CD4-positive, CD25-positive, alpha-beta regulatory T cell (primary cell): ENCODE data around the gene SORBS1. TPM values are rescaled to one million over a fixed set of nuclear protein-coding genes. Genes with fewer than 3 reads are reported as not detected.

Source experiments
- ATAC-seq, 2 donors: fragments of 150-1000 bp; cut with Tn5 transposase; one replicate each; pipeline ENCODE4 v1.10.0; 2021; ENCODE audit warnings: low read depth in 2 of 2, moderate number of reproducible peaks in 2 of 2, moderate library complexity in 1 of 2
- DNase-seq, 3 donors: peaks; one replicate each; pipeline versions ENCODE4 v3.0.0 to v3.0.0-alpha.2; 2012 to 2022; ENCODE audit warnings: mixed read lengths in 1 of 3
- H3K27ac ChIP-seq: one replicate; pipeline ENCODE4 v1.7.0; 2013; ENCODE audit warnings: mild to moderate bottlenecking, low read length; ENCODE audit not compliant: insufficient read depth, poor library complexity, severe bottlenecking
- H3K27me3 ChIP-seq: one replicate; pipeline ENCODE4 v1.7.0; 2013; ENCODE audit warnings: low read length; ENCODE audit not compliant: control insufficient read depth, insufficient read depth
- H3K36me3 ChIP-seq: one replicate; pipeline ENCODE4 v1.7.0; 2013; ENCODE audit warnings: mild to moderate bottlenecking, low read length, moderate library complexity; ENCODE audit not compliant: control insufficient read depth, insufficient read depth
- H3K4me1 ChIP-seq: 2 replicates; pipeline ENCODE4 v1.7.0; 2013; ENCODE audit warnings: mild to moderate bottlenecking, low read length; ENCODE audit not compliant: insufficient read depth, control insufficient read depth, poor library complexity, severe bottlenecking
- H3K4me3 ChIP-seq: one replicate; pipeline ENCODE4 v1.7.0; 2013; ENCODE audit warnings: low read depth, mild to moderate bottlenecking, low read length, moderate library complexity
- H3K9me3 ChIP-seq, 2 experiments: 1 replicate in 1 of 2; 2 replicates in 1 of 2; pipeline ENCODE4 v1.7.0; 2013; ENCODE audit warnings: low read length in 2 of 2, mild to moderate bottlenecking in 1 of 2, moderate library complexity in 1 of 2; ENCODE audit not compliant: control insufficient read depth in 2 of 2
- H3K27ac Mint-ChIP-seq, 3 donors: one replicate each; pipeline ENCODE4 v1.8.0; 2020 to 2022; ENCODE audit warnings: mild to moderate bottlenecking in 3 of 3, mixed read lengths in 3 of 3, moderate library complexity in 2 of 3
- H3K27me3 Mint-ChIP-seq: one replicate; pipeline ENCODE4 v1.8.0; 2022; ENCODE audit warnings: mild to moderate bottlenecking, mixed read lengths
- H3K36me3 Mint-ChIP-seq: one replicate; pipeline ENCODE4 v1.8.0; 2020; ENCODE audit warnings: mixed read lengths
- H3K4me1 Mint-ChIP-seq, 4 donors: one replicate each; pipeline ENCODE4 v1.8.0; 2020 to 2022; ENCODE audit warnings: mixed read lengths in 4 of 4, mild to moderate bottlenecking in 1 of 4
- H3K4me3 Mint-ChIP-seq, 4 donors: one replicate each; pipeline ENCODE4 v1.8.0; 2020 to 2022; ENCODE audit warnings: mild to moderate bottlenecking in 4 of 4, mixed read lengths in 4 of 4, moderate library complexity in 3 of 4
- H3K9me3 Mint-ChIP-seq, 7 donors: one replicate each; pipeline ENCODE4 v1.8.0; 2020 to 2022; ENCODE audit warnings: mixed read lengths in 7 of 7, mild to moderate bottlenecking in 3 of 7, moderate library complexity in 2 of 7
- polyA plus RNA-seq, 4 donors: library from polyadenylated mRNA; unstranded; fragments of 300-500 nt; fragmentation: Illumina TruSeq; gene quantifications; one replicate each; pipeline ENCODE4 v1.2.3, GENCODE V29; 2021
- total RNA-seq: library from RNA; stranded (reverse); gene quantifications from one replicate; pipeline ENCODE4 v1.2.3, GENCODE V29; 2022

SORBS1 gene
- total and polyA plus RNA-seq, 5 donors from 2014 or later, result 0.31 to 3.7 (median 0.38) TPM

DNA sequence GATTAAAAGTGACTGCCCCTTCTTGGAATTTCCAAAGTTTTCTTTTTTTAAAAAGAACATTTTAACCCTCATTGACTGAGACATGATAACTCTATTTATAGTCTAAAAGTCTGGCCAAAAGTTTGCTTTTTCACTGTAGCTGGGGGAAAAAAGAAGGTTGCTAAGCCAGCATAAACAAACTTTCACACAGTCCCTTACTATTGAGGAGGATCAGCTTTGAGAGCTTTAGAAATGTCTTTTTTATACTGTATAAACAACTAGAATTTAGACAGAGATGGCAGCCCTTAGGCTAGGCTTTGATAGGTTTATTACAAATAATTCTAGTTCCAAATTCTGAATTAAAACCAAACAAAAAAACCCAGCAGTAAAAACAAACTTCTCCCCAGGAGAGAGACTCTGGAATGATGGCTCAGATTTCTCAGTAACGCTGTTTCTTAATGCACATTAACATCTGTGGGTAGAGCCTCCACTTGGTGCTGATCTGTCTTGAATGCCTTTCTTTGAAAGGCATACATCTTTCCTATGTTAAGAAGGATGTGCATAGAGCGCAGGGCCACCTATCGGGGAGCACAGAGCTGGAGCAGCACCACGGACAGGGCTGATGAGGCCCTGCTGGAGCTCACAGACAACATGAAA lies 169.5 kb downstream of the SORBS1 start:
- Mint-ChIP-seq H3K4me1 (no peaks in the 10 kb centered on the region), H3K4me3 (no peak overlapping the region), H3K27ac (no peak overlapping the region), H3K27me3 (peaks cover 14% of the 10 kb centered on the region), H3K36me3 (no peaks in the 10 kb centered on the region), H3K9me3 (peaks cover 0 to 2% (median 0%) of the 10 kb centered on the region in 7 donors)
- ATAC-seq (no peak), DNase-seq (peak in 1 of 3 donors; percentile 2)
- H3K4me1 ChIP-seq, result no peaks in the 10 kb centered on the region
- H3K4me3 ChIP-seq, result no peak overlapping the region
- H3K27ac ChIP-seq, result no peak overlapping the region
- no peaks in the 10 kb centered on the region for H3K36me3 ChIP-seq
- H3K9me3 ChIP-seq, result no peaks in the 10 kb centered on the region
- H3K27me3 ChIP-seq, result no peaks in the 10 kb centered on the region

DNA sequence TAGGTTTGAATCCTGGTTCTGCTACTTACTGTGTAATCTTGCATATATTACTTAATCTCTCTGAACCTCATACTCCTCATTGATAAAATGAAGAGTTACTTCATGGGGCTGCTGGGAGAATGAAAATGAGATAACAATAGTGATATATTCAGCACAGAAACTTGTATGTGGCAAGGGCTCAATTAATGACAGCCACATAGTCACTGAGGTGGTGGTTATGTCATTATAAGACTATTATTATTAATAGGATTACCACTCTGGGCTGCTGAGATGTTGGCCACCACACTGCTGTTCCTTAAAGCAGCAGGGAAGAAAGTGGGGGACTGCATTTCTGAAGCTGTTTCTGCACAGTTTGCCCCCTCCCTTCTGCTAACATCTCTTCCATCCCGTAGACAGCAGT lies 170.0 kb downstream of the SORBS1 start:
- H3K4me3 Mint-ChIP-seq, result no peak overlapping the region
- H3K36me3 Mint-ChIP-seq, result no peaks in the 10 kb centered on the region
- H3K9me3 Mint-ChIP-seq, result peaks cover 0 to 2% (median 0%) of the 10 kb centered on the region in 7 donors
- no peak overlapping the region for H3K27ac ChIP-seq
- no peaks in the 10 kb centered on the region for H3K9me3 ChIP-seq
- no peaks in the 10 kb centered on the region for H3K4me1 ChIP-seq
- H3K27me3 Mint-ChIP-seq, result peaks cover 14% of the 10 kb centered on the region
- ATAC-seq (no peak), DNase-seq (no peak)
- no peak overlapping the region for H3K4me3 ChIP-seq
- H3K27me3 ChIP-seq, result no peaks in the 10 kb centered on the region
- no peaks in the 10 kb centered on the region for H3K36me3 ChIP-seq
- H3K4me1 Mint-ChIP-seq, result no peaks in the 10 kb centered on the region
- no peak overlapping the region for H3K27ac Mint-ChIP-seq

DNA sequence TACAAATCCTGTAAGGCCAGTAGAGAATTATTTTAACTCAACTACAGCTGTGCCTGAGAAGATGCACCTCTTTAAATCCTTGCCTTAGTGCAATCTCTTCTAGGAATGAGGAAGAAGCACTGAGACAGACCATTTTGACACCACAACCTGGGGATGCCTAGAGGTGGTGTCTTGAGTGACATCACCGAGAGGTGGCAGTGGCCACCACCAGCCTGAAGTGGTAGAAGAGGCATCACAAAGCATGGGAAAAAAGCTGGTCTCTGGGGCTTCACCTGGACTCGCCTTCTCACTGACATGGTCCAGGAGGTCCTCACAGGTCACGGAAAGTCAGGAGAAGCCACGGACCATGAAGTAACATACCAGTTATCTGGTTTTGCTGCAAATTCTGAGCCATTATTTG lies 171.2 kb downstream of the SORBS1 start:
- Histone ChIP-seq H3K4me3 (no peak overlapping the region), H3K36me3 (no peaks in the 10 kb centered on the region), H3K9me3 (no peaks in the 10 kb centered on the region), H3K27ac (no peak overlapping the region), H3K27me3 (no peaks in the 10 kb centered on the region), H3K4me1 (no peaks in the 10 kb centered on the region)
- peaks cover 14% of the 10 kb centered on the region for H3K27me3 Mint-ChIP-seq
- H3K27ac Mint-ChIP-seq, result no peak overlapping the region
- no peaks in the 10 kb centered on the region for H3K36me3 Mint-ChIP-seq
- no peaks in the 10 kb centered on the region for H3K4me1 Mint-ChIP-seq
- peaks cover 0 to 2% (median 0%) of the 10 kb centered on the region in 7 donors for H3K9me3 Mint-ChIP-seq
- no peak overlapping the region for H3K4me3 Mint-ChIP-seq
- ATAC-seq (no peak), DNase-seq (no peak)

DNA sequence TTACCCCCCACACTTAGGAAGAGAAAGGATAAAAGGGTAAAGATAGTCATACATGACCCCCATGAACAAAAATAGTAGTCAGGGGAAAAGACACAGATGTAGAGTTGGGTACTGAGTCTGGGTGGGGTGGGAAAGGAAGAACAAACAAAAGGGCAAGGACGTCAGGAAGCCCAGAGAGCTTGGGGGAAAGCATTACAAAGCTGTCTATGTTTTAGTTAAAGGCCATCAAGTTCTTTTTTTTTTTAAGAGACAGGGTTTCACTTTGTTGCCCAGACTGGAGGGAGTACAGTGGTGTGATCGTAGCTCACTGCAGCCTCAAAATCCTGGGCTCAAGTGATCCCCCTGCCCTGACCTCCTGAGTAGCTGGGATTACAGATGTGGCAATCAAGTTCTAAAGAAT lies 172.0 kb downstream of the SORBS1 start:
- ATAC-seq, result no peak
- Mint-ChIP-seq H3K4me3 (no peak overlapping the region), H3K36me3 (no peaks in the 10 kb centered on the region), H3K9me3 (peaks cover 0 to 2% (median 0%) of the 10 kb centered on the region in 7 donors), H3K27me3 (peaks cover 14% of the 10 kb centered on the region), H3K4me1 (peaks cover 0 to under 1% (median 0%) of the 10 kb centered on the region in 4 donors), H3K27ac (no peak overlapping the region)
- H3K27me3 ChIP-seq, result no peaks in the 10 kb centered on the region
- H3K4me3 ChIP-seq, result no peak overlapping the region
- no peaks in the 10 kb centered on the region for H3K36me3 ChIP-seq
- no peaks in the 10 kb centered on the region for H3K4me1 ChIP-seq
- H3K27ac ChIP-seq, result no peak overlapping the region
- DNase-seq, result no peak
- no peaks in the 10 kb centered on the region for H3K9me3 ChIP-seq

DNA sequence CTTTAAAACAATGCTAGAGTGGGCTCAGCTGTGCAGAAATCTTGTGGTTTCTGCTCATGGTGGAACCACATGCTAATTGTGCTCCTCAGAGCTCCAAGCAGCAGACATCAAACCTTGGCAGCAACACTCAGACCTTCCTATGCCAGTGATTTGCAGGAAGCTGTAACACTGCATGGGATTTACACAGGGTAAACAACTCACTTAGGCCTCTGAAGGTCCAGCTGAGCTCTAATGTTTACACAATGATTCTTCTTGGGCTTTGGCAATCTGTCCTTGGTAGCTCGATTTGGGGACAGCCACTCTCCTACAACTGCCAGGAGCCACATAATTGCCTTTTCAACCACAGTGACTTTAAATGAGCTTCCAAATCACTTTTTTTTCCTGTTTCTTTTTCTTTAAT lies 172.6 kb downstream of the SORBS1 start:
- H3K4me3 ChIP-seq, result no peak overlapping the region
- H3K4me3 Mint-ChIP-seq, result no peak overlapping the region
- H3K27ac ChIP-seq, result no peak overlapping the region
- no peaks in the 10 kb centered on the region for H3K9me3 ChIP-seq
- DNase-seq (no peak), ATAC-seq (no peak)
- peaks cover 0 to 2% (median 0%) of the 10 kb centered on the region in 7 donors for H3K9me3 Mint-ChIP-seq
- H3K27me3 ChIP-seq, result no peaks in the 10 kb centered on the region
- no peaks in the 10 kb centered on the region for H3K36me3 ChIP-seq
- H3K4me1 ChIP-seq, result no peaks in the 10 kb centered on the region
- H3K27me3 Mint-ChIP-seq, result peaks cover 17% of the 10 kb centered on the region
- H3K27ac Mint-ChIP-seq, result no peak overlapping the region
- no peaks in the 10 kb centered on the region for H3K36me3 Mint-ChIP-seq
- peaks cover 0 to 2% (median 0%) of the 10 kb centered on the region in 4 donors for H3K4me1 Mint-ChIP-seq

DNA sequence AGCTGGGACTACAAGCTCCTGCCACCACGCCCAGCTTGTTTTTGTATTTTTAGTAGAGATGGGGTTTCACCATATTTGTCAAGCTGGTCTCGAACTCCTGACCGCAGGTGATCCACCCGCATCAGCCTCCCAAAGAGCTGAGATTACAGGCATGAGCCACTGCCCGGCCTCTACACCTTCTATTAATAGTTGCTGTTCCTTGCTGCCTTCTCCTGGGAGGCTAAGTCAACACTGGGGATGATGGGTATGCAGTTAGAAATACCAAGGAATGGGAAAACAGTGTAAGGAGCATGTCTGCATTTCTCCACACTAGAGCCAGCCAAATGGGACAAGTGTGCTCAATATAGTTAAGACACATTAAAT lies 173.1 kb downstream of the SORBS1 start:
- no peaks in the 10 kb centered on the region for H3K9me3 ChIP-seq
- Mint-ChIP-seq H3K27me3 (peaks cover 17% of the 10 kb centered on the region), H3K4me1 (peaks cover 0 to 2% (median 0%) of the 10 kb centered on the region in 4 donors), H3K27ac (no peak overlapping the region), H3K36me3 (no peaks in the 10 kb centered on the region), H3K9me3 (peaks cover 0 to 2% (median 0%) of the 10 kb centered on the region in 7 donors), H3K4me3 (no peak overlapping the region)
- H3K4me1 ChIP-seq, result no peaks in the 10 kb centered on the region
- ATAC-seq (no peak), DNase-seq (no peak)
- H3K27ac ChIP-seq, result no peak overlapping the region
- no peaks in the 10 kb centered on the region for H3K36me3 ChIP-seq
- H3K27me3 ChIP-seq, result no peaks in the 10 kb centered on the region
- no peak overlapping the region for H3K4me3 ChIP-seq

DNA sequence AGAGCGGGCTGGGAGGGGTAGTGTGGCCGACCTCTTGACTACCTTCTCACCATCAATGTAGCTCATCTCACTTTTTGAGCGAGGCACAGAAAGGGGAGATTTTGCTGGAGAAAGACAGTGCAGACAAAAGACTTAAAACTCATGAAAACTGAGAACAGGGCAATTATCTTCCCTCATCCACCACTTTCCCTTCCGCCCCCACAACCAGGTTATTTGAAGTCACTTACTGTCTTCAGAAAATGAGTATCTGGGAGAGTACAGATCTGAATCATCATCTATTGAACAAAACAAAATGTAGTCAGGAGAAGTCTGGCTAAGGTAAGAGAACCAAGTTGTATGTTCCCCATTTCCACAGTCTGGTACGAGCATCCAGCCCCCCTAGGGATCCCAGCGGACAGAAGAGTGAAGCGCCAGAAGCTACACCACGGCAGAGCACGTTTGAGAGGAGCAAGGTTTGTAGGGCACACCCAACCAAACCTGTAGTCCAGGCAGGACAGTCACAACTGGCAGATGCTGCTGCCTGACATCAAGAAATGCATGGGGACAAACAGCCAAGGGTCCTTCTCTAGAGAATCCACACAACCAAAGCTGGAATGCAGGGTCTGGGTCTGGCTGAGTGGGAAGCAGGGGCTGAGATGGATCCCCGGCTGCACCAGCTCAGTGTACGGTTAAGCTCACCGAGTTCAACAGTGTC lies 177.0 kb downstream of the SORBS1 start:
- H3K4me3 ChIP-seq, result no peak overlapping the region
- H3K27me3 Mint-ChIP-seq, result peaks cover 17% of the 10 kb centered on the region
- no peak overlapping the region for H3K27ac ChIP-seq
- ATAC-seq (no peak), DNase-seq (no peak)
- peaks cover 3% of the 10 kb centered on the region for H3K36me3 Mint-ChIP-seq
- no peaks in the 10 kb centered on the region for H3K36me3 ChIP-seq
- no peaks in the 10 kb centered on the region for H3K27me3 ChIP-seq
- H3K4me3 Mint-ChIP-seq, result no peak overlapping the region
- H3K4me1 ChIP-seq, result no peaks in the 10 kb centered on the region
- peaks cover 0 to 2% (median 0%) of the 10 kb centered on the region in 4 donors for H3K4me1 Mint-ChIP-seq
- H3K27ac Mint-ChIP-seq, result no peak overlapping the region
- H3K9me3 ChIP-seq, result no peaks in the 10 kb centered on the region
- H3K9me3 Mint-ChIP-seq, result peaks cover 0 to 2% (median 0%) of the 10 kb centered on the region in 7 donors

DNA sequence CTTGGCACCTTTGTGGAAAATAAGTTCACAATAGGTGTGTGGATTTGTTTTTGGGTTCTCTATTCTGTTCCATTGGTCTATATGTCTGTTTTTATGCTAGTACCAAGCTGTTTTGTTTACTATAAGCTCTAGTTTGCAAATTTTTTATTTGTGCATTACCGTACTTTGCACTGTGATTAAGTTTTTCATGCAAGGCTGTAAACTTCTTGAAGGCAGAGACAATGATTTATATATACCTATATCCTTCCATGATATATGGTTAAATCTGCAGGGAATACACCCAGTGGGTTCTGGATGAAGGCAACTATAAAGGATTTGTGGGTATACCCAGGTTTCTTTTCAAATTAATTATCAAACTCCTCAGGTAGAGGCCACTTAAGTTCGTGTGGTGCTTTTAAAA lies 178.6 kb downstream of the SORBS1 start:
- H3K36me3 ChIP-seq, result no peaks in the 10 kb centered on the region
- Mint-ChIP-seq H3K27ac (no peak overlapping the region), H3K36me3 (peaks cover 3% of the 10 kb centered on the region), H3K27me3 (peaks cover 4% of the 10 kb centered on the region), H3K9me3 (peaks cover 0 to 2% (median 0%) of the 10 kb centered on the region in 7 donors), H3K4me3 (no peak overlapping the region), H3K4me1 (peaks cover 0 to 2% (median 0%) of the 10 kb centered on the region in 4 donors)
- DNase-seq (no peak), ATAC-seq (no peak)
- H3K27ac ChIP-seq, result no peak overlapping the region
- no peaks in the 10 kb centered on the region for H3K4me1 ChIP-seq
- H3K4me3 ChIP-seq, result no peak overlapping the region
- no peaks in the 10 kb centered on the region for H3K9me3 ChIP-seq
- no peaks in the 10 kb centered on the region for H3K27me3 ChIP-seq
